Left lobe of liver (tissue), 2 donors: Measurements from ENCODE around the gene PXN. TPM values are rescaled to one million over a fixed set of nuclear protein-coding genes. Genes with fewer than 3 reads are reported as not detected.
"Not testable (repeated sequence)": the region's sequence is repeated elsewhere in the genome, so short reads cannot be mapped to it uniquely, and the experiment has no call there.

Experiments used
- ATAC-seq: fragments of 200-7000 bp; cut with Tn5 transposase; one replicate; pipeline ENCODE4 v1.9.1; 2020; ENCODE audit warnings: mild to moderate bottlenecking, moderate library complexity
- DNase-seq: peaks from one replicate; pipeline ENCODE4 v3.0.0-alpha.2; 2020; ENCODE audit warnings: low spot score
- total RNA-seq: library from RNA; stranded (reverse); gene quantifications from one replicate; pipeline ENCODE4 v1.2.1, GENCODE V29; 2021
- donor health status: DM: no; HTN: no; CAD: no; lungs with moderate emphysema.
- donor health status: DM: no; HTN: yes; CAD: no.

Gene PXN
- total RNA-seq, 1 donor from 2014 or later: 24.0 TPM

DNA sequence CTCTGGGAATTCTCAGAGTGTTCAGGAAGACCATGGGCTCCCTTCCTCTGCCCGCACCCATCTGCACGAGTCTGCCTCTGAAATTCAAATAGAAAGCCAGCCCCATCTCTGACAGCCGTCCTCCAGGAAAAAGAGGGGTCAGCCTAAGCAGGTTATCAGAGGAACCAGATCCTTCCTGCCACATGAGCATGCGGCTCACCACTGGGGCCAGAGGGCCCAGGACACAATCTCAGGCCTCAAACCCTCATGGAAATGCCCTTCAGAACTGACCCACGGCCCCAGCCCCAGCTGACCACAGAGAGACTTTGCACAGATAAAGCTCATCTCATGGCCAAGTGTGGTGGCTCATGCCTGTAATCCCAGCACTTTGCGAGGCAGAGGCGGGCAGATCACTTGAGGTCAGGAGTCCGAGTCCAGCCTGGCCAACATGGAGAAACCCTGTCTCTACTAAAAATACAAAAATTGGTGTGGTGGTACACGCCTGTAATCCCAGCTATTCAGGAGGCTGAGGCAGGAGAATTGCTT is 23.2 kb downstream of the PXN start:
- ATAC-seq (peak; percentile 78), DNase-seq (peak; percentile 68)

DNA sequence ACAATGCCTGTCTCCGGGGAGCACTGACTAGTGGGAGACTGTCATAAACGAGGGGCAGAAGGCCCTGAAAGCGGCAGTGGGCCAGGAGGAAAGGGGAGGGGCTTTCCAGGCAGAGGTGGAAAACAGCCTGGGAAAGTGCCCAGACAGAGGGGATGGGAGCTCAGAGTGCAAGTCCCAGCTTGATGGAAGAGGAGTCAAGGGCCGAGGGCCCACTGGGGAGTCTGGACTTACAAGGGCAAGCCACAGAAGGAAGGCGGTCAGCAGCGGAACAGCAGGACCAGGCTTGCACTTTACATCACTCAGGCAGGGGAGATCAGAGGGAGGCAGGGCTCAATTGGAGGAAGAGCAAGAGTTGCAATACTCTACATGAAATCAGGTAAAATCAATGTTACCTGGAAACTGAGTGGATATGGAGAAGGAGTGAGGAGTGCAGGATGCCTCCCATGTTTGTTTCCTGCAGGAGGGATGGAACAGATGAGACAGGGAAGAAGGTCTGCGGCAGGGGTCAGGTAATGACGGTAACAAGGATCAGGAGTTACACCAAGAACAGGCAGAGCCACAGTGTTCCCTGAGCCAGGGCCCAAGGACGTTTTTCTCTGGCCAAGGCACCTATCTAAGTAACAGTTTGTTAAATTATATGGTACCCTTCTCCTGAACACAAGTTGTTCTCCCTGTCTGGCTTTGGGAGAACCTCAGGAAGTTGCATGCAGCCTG is 23.8 kb downstream of the PXN start:
- DNase-seq (no peak), ATAC-seq (no peak)

DNA sequence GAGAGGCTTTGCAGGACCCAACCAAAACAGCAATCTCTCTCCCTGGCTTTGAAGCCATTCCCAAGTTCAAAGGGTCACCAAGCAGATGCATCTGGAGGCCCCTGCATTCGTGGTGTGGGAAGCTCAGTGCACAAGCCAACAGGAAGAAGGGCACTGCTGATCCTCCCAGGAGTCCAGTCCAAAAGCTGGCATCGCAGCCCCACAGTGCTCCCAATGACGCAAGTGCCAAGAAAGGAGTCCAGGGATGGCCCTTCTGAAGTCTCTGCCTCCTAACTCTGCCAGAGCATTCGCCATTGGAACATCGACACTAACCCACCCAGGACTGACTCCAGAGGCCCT is 25.1 kb downstream of the PXN start:
- ATAC-seq (no peak), DNase-seq (no peak)

DNA sequence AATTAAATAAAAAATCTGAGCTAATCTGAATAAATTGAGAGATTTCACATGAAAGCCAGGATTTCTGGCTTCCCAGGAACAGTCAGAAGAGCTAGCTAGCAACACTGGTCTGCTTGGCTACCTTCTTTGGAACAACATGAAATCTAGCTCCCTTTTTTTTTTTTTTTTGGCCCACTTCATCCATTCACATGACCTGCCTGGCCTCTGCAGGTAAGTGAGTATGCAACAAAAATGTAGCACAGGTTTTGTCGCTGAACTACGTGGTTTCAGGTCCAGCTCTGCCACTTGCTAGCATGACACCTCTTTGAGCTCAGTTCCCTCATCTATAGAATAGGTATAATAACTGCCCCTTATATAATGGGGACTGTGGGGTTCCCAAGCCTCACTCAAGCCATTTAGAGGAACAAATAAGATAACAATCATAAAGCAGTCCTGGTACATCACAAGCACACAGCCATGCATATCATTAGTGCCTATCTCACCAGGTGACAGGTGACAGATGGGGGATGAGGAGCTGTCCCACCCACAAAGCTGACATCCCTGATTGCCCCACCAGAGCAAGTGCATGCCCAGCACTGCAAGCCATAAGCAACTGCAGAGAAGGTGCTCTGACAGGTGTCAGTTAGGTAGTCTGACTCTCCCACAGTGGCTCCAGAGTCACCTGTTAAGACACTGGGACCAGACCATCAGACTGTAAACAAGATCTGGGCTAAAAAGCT is 25.6 kb downstream of the PXN start:
- no peak for DNase-seq
- no peak for ATAC-seq

GRCh38 chr12:120238839-120239445 is 26.6 kb downstream of the PXN start:
- DNase-seq (no peak), ATAC-seq (no peak)

GRCh38 chr12:120238217-120238616 is 27.3 kb downstream of the PXN start:
- DNase-seq (no peak), ATAC-seq (no peak)

DNA sequence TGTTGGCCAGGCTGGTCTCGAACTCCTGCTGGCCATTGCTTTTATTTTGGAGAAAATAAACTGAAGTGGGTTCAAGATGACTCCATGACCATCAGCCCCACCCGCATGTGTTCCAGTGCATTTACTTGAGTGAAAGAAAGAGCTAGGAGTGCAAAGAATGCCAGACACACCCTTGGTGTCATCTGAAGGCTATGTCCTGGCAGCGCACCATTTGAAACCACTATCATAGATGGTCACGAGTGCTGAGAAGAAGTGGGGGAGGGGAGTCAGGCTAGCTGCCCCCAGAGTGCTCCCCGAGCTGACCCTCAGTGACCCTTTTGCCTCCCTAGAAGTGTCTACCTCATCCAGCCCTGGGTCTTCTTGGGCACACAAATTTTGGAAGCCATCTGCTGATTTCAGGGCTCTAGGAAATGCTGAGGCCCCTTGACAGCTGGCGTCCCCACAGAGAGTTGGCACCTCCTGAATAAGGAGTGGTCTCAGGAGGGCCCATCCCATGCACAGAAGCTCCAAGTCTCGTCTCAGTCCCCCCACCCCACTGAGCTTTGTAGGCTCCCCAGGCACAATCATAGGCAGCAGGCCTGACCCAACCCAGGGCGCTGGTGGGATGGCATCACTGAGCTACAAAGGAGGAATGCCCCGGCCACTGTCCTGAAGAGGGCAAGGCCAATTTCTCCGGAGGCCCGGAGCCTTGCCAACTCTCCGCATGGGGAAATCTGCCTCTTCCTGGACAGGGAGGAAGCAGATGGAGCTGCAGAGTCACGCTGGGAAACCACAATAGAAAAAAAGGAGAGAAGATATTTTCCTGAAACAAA is 28.0 kb downstream of the PXN start:
- DNase-seq (no peak), ATAC-seq (no peak)

GRCh38 chr12:120236809-120237208 is 28.7 kb downstream of the PXN start:
- not testable (repeated sequence) for ATAC-seq, DNase-seq

- no peak for DNase-seq
- no peak for ATAC-seq
Measured at GRCh38 chr12:120235369-120236323, 29.9 kb downstream of the PXN start.

GRCh38 chr12:120234643-120235368 is 30.7 kb downstream of the PXN start:
- DNase-seq (peak; percentile 75), ATAC-seq (peak; percentile 87)

GRCh38 chr12:120231316-120232011 is 34.1 kb downstream of the PXN start:
- peak; percentile 13 for ATAC-seq
- DNase-seq: no peak

DNA sequence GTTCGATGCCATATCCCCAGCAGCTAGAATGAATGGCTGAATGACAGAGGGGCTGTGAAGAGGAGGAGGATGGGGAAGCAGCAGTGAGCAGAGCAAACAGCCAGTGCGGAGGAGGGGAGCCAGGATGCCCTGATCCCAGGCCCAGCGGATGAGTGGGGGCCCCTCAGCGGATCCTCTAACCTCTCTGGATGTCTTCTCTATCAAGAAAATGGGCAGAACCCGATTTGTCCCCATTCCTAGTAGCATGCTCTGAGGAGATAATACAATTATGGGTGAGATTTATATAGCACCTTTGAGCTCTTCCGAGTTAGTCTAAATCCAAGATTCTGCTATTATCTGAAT is 34.6 kb downstream of the PXN start:
- ATAC-seq (no peak), DNase-seq (no peak)

DNA sequence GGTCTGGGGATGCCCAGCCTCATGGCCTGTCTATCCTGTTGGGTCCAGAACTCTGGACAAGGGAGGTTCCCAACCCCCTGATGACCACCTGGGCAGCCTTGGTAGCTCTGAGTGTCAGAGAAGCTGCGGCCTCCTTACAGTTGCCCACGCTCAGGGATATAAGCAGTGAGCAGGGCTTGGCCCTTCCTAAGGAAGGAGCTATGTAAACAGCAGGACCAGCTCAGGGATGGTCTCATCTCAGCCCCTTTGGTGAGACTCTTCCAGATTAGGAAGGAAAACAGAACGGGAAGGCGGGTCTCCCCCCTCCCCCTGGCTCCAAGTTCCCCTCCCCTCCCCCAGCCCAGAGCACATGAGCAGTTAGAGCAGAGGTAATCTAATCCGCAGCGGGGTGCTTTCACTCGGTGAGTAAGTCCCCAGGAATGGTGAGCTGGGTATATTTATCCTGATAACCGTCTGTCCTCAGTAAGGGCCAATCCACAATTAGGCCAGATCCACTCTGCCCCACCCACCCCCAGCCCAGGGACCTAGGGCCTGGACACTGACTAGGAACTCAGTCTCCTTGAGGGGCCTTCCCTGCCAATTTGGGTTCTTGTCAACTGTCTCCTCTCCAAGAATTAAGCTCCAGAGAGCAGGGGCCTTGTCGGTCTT is 35.1 kb downstream of the PXN start:
- DNase-seq (no peak), ATAC-seq (no peak)

- ATAC-seq (peak; percentile 5), DNase-seq (no peak)
Measured at GRCh38 chr12:120229487-120230325, 35.8 kb downstream of the PXN start.

DNA sequence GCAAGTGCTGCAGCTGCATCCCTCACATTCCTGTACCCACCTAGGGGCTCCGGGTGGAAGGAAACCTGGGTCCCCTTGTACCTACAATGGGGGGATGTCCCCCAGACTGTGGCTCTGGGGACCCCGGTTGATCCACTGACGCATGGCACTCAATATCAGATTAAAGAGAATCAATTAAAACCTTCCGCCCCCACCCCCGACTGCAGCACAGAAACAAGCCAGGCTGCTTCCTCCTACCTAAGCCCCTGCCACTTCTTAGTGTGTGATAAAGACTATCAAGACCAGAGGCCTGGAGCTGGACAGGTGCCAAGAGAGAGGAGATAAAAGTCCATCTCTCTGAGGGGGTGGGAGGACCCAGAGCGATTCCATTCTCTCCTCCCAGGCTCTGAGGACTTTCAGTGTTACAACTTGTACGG is 36.5 kb downstream of the PXN start:
- DNase-seq: no peak
- ATAC-seq: no peak

DNA sequence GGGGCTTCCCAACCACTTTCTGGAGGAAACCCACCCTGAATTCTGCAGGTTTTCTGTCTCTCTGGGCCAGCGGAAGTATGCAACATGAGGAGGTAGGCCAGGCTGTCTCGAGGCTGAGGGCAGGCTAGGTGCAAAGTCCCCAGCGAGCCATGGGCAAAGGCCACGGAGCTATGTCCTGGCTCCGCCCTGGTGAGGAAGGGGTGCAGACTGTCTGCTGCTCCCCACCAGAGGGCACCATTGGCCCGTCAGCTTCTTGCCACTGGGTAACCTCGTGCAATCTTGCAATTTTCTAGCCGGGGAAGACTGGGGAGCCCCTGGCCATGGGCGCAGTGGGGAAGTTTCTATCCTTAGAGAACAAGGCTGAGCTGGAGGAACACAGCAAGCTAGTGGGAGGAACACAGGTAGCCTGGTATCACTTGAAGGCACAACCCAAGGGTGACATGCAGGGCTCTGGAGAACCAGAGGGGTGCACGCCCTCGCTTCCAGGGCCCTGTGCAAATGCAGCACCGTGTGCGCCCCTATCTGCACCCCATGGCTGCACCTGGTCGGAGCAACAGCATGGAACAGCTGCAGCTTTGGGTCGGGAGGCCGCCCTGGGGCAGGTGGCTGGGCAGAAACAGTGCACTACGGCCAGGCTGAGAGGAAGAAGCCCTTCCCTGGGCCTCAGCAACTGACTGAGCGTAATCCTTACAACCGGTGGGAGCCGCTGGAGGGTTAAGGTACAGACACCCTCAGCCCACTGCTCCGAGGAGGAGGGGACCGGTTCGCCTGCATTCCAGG is 37.0 kb downstream of the PXN start:
- ATAC-seq (peak; percentile 87), DNase-seq (peak; percentile 95)

DNA sequence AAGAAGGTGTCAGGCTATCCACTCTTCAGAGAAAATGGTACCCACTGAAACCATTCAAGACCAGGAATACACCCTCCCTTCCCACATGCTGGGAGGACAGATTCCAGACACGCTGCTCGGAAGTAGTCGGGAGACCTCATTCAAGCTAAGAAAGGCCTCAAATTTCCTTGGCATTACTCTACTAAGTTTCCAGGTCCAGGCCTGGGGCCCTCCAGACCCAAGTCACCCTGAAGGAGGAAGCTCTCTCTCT is 37.6 kb downstream of the PXN start:
- DNase-seq (no peak), ATAC-seq (no peak)
